Measurements from ENCODE around the gene CALML4. TPM values are rescaled to one million over a fixed set of nuclear protein-coding genes. Genes with fewer than 3 reads are reported as not detected.
"Not testable (repeated sequence)": the region's sequence is repeated elsewhere in the genome, so short reads cannot be mapped to it uniquely, and the experiment has no call there.

The CALML4 gene
- total RNA-seq, 3 donors from 2014 or later: 4.0 to 5.5 (median 4.8) TPM

- no peaks in the 10 kb centered on the region for H3K9me3 Mint-ChIP-seq
- peak within 1 kb of the TSS; percentile 95 for H3K4me3 Mint-ChIP-seq
- H3K36me3 Mint-ChIP-seq (ENCODE audit: insufficient read depth): no peaks in the 10 kb centered on the region
- ATAC-seq (peak; percentile 88 to 90), DNase-seq (peak; percentile 85)
- H3K27me3 Mint-ChIP-seq (ENCODE audit: low read depth): no peaks in the 10 kb centered on the region
- peaks cover 34% of the 10 kb centered on the region for H3K4me1 Mint-ChIP-seq (ENCODE audit: low read depth)
Measured at GRCh38 chr15:68229386-68230156, 24.4 kb upstream of the CALML4 start, which contains the start of gene CLN6. Gene CLN6 (minus strand): TSS chr15:68229728. CDS start chr15:68229584, 144 bp downstream.

- ATAC-seq (peak; percentile 2), DNase-seq (no peak)
- peak overlapping the region; percentile 95 for H3K4me3 Mint-ChIP-seq
- H3K27me3 Mint-ChIP-seq (ENCODE audit: low read depth): no peaks in the 10 kb centered on the region
- no peaks in the 10 kb centered on the region for H3K9me3 Mint-ChIP-seq
- no peaks in the 10 kb centered on the region for H3K36me3 Mint-ChIP-seq (ENCODE audit: insufficient read depth)
- peaks cover 35% of the 10 kb centered on the region for H3K4me1 Mint-ChIP-seq (ENCODE audit: low read depth)
Measured at GRCh38 chr15:68228971-68229385, 23.8 kb upstream of the CALML4 start.

- Mint-ChIP-seq H3K9me3 (no peaks in the 10 kb centered on the region), H3K36me3 (ENCODE audit: insufficient read depth) (no peaks in the 10 kb centered on the region), H3K4me3 (peak overlapping the region; percentile 95), H3K4me1 (ENCODE audit: low read depth) (peaks cover 35% of the 10 kb centered on the region), H3K27me3 (ENCODE audit: low read depth) (no peaks in the 10 kb centered on the region)
- DNase-seq (no peak), ATAC-seq (no peak)
Measured at GRCh38 chr15:68228143-68228970, 23.2 kb upstream of the CALML4 start.

GRCh38 chr15:68227643-68228142 lies 22.6 kb upstream of the CALML4 start:
- no peak for ATAC-seq
- DNase-seq: no peak
- no peaks in the 10 kb centered on the region for H3K9me3 Mint-ChIP-seq
- no peaks in the 10 kb centered on the region for H3K27me3 Mint-ChIP-seq (ENCODE audit: low read depth)
- peak overlapping the region; percentile 95 for H3K4me3 Mint-ChIP-seq
- H3K4me1 Mint-ChIP-seq (ENCODE audit: low read depth): peaks cover 35% of the 10 kb centered on the region
- no peaks in the 10 kb centered on the region for H3K36me3 Mint-ChIP-seq (ENCODE audit: insufficient read depth)

GRCh38 chr15:68225442-68225841 lies 20.3 kb upstream of the CALML4 start:
- not testable (repeated sequence) for H3K27me3 Mint-ChIP-seq (ENCODE audit: low read depth); H3K9me3 Mint-ChIP-seq; H3K36me3 Mint-ChIP-seq (ENCODE audit: insufficient read depth); H3K4me3 Mint-ChIP-seq; DNase-seq; ATAC-seq
- H3K4me1 Mint-ChIP-seq (ENCODE audit: low read depth): peaks cover 34% of the 10 kb centered on the region

GRCh38 chr15:68224546-68225250 lies 19.6 kb upstream of the CALML4 start:
- peaks cover 27% of the 10 kb centered on the region for H3K4me1 Mint-ChIP-seq (ENCODE audit: low read depth)
- H3K27me3 Mint-ChIP-seq (ENCODE audit: low read depth): no peaks in the 10 kb centered on the region
- H3K4me3 Mint-ChIP-seq: no peak overlapping the region
- no peak for ATAC-seq
- DNase-seq: no peak
- H3K9me3 Mint-ChIP-seq: no peaks in the 10 kb centered on the region
- no peaks in the 10 kb centered on the region for H3K36me3 Mint-ChIP-seq (ENCODE audit: insufficient read depth)

GRCh38 chr15:68224108-68224507 lies 19.0 kb upstream of the CALML4 start:
- Mint-ChIP-seq H3K4me3 (no peak overlapping the region), H3K36me3 (ENCODE audit: insufficient read depth) (no peaks in the 10 kb centered on the region), H3K9me3 (no peaks in the 10 kb centered on the region), H3K4me1 (ENCODE audit: low read depth) (peaks cover 27% of the 10 kb centered on the region), H3K27me3 (ENCODE audit: low read depth) (no peaks in the 10 kb centered on the region)
- DNase-seq: no peak
- no peak for ATAC-seq

- H3K27me3 Mint-ChIP-seq (ENCODE audit: low read depth): no peaks in the 10 kb centered on the region
- H3K36me3 Mint-ChIP-seq (ENCODE audit: insufficient read depth): peaks cover 3% of the 10 kb centered on the region
- no peak overlapping the region for H3K4me3 Mint-ChIP-seq
- ATAC-seq (no peak), DNase-seq (no peak)
- H3K9me3 Mint-ChIP-seq: no peaks in the 10 kb centered on the region
- peaks cover 20% of the 10 kb centered on the region for H3K4me1 Mint-ChIP-seq (ENCODE audit: low read depth)
Measured at GRCh38 chr15:68223171-68223570, 18.0 kb upstream of the CALML4 start.

GRCh38 chr15:68222432-68222743 lies 17.3 kb upstream of the CALML4 start:
- not testable (repeated sequence) for H3K9me3 Mint-ChIP-seq; ATAC-seq; DNase-seq; H3K4me3 Mint-ChIP-seq; H3K36me3 Mint-ChIP-seq (ENCODE audit: insufficient read depth); H3K27me3 Mint-ChIP-seq (ENCODE audit: low read depth)
- H3K4me1 Mint-ChIP-seq (ENCODE audit: low read depth): peaks cover 13% of the 10 kb centered on the region

GRCh38 chr15:68221530-68222431 lies 16.6 kb upstream of the CALML4 start:
- H3K9me3 Mint-ChIP-seq; H3K36me3 Mint-ChIP-seq (ENCODE audit: insufficient read depth); DNase-seq; ATAC-seq; H3K27me3 Mint-ChIP-seq (ENCODE audit: low read depth); H3K4me3 Mint-ChIP-seq: not testable (repeated sequence)
- H3K4me1 Mint-ChIP-seq (ENCODE audit: low read depth): peaks cover 11% of the 10 kb centered on the region

- H3K4me3 Mint-ChIP-seq: no peak overlapping the region
- DNase-seq (no peak), ATAC-seq (no peak)
- H3K9me3 Mint-ChIP-seq: no peaks in the 10 kb centered on the region
- no peaks in the 10 kb centered on the region for H3K27me3 Mint-ChIP-seq (ENCODE audit: low read depth)
- peaks cover 8% of the 10 kb centered on the region for H3K4me1 Mint-ChIP-seq (ENCODE audit: low read depth)
- H3K36me3 Mint-ChIP-seq (ENCODE audit: insufficient read depth): peaks cover 8% of the 10 kb centered on the region
Measured at GRCh38 chr15:68220967-68221366, 15.8 kb upstream of the CALML4 start.

- ATAC-seq (no peak), DNase-seq (no peak)
- H3K36me3 Mint-ChIP-seq (ENCODE audit: insufficient read depth): peaks cover 8% of the 10 kb centered on the region
- H3K9me3 Mint-ChIP-seq: no peaks in the 10 kb centered on the region
- H3K4me3 Mint-ChIP-seq: no peak overlapping the region
- H3K27me3 Mint-ChIP-seq (ENCODE audit: low read depth): no peaks in the 10 kb centered on the region
- peaks cover 8% of the 10 kb centered on the region for H3K4me1 Mint-ChIP-seq (ENCODE audit: low read depth)
Measured at GRCh38 chr15:68220489-68220888, 15.4 kb upstream of the CALML4 start.

GRCh38 chr15:68218847-68219798 lies 14.0 kb upstream of the CALML4 start:
- DNase-seq (no peak), ATAC-seq (no peak)
- H3K4me1 Mint-ChIP-seq (ENCODE audit: low read depth): no peaks in the 10 kb centered on the region
- no peaks in the 10 kb centered on the region for H3K9me3 Mint-ChIP-seq
- peaks cover 8% of the 10 kb centered on the region for H3K36me3 Mint-ChIP-seq (ENCODE audit: insufficient read depth)
- H3K27me3 Mint-ChIP-seq (ENCODE audit: low read depth): no peaks in the 10 kb centered on the region
- no peak overlapping the region for H3K4me3 Mint-ChIP-seq
